H9 (cell line): ENCODE data around the gene NSFL1C. TPM values are rescaled to one million over a fixed set of nuclear protein-coding genes. Genes with fewer than 3 reads are reported as not detected.

ENCODE experiments used
- DNase-seq: peaks from one replicate; pipeline ENCODE4 v3.0.0-alpha.2; 2017
- H2AFZ ChIP-seq: one replicate; pipeline ENCODE4 v1.6.1; 2013; ENCODE audit warnings: mild to moderate bottlenecking, low read length, control low read depth, moderate library complexity
- H2AK5ac ChIP-seq: 2 replicates; pipeline ENCODE4 v1.6.1; 2013; ENCODE audit warnings: low read length, control low read depth, mixed read lengths; ENCODE audit not compliant: insufficient read length
- H2BK120ac ChIP-seq: one replicate; pipeline ENCODE4 v1.6.1; 2013; ENCODE audit warnings: low read depth, mild to moderate bottlenecking, low read length, control low read depth, inconsistent platforms; ENCODE audit not compliant: poor library complexity, severe bottlenecking
- H2BK12ac ChIP-seq: 2 replicates; pipeline ENCODE4 v1.6.1; 2013; ENCODE audit warnings: low read length, control low read depth, mixed read lengths, low read depth; ENCODE audit not compliant: insufficient read length
- H2BK15ac ChIP-seq: 2 replicates; pipeline ENCODE4 v1.6.1; 2013; ENCODE audit warnings: low read depth, low read length, control low read depth
- H2BK20ac ChIP-seq: one replicate; pipeline ENCODE4 v1.6.1; 2013; ENCODE audit warnings: low read depth, mild to moderate bottlenecking, low read length, control low read depth, inconsistent platforms; ENCODE audit not compliant: poor library complexity, severe bottlenecking
- H2BK5ac ChIP-seq: 2 replicates; pipeline ENCODE4 v1.6.1; 2013; ENCODE audit warnings: low read length, control low read depth, mixed read lengths; ENCODE audit not compliant: insufficient read length
- H3K14ac ChIP-seq: 2 replicates; pipeline ENCODE4 v1.6.1; 2013; ENCODE audit warnings: low read length, control low read depth; ENCODE audit not compliant: insufficient read depth
- H3K18ac ChIP-seq: 2 replicates; pipeline ENCODE4 v1.6.1; 2013; ENCODE audit warnings: low read depth, mild to moderate bottlenecking, mixed read lengths, low read length, control low read depth; ENCODE audit not compliant: insufficient read length
- H3K23ac ChIP-seq: 2 replicates; pipeline ENCODE4 v1.6.1; 2013; ENCODE audit warnings: low read length, control low read depth, mixed read lengths, low read depth; ENCODE audit not compliant: insufficient read length
- H3K23me2 ChIP-seq: 2 replicates; pipeline ENCODE4 v1.6.1; 2013; ENCODE audit warnings: low read depth, mild to moderate bottlenecking, mixed read lengths, low read length, control low read depth; ENCODE audit not compliant: insufficient read length, poor library complexity, severe bottlenecking
- H3K27ac ChIP-seq: 2 replicates; pipeline ENCODE4 v1.5.1; 2013; ENCODE audit warnings: low read length, control low read depth, mixed read lengths, low read depth; ENCODE audit not compliant: insufficient read length
- H3K27me3 ChIP-seq: 2 replicates; pipeline ENCODE4 v1.6.1; 2013; ENCODE audit warnings: low read length, control low read depth, inconsistent platforms; ENCODE audit not compliant: insufficient read depth
- H3K4ac ChIP-seq: 2 replicates; pipeline ENCODE4 v1.6.1; 2013; ENCODE audit warnings: low read depth, mild to moderate bottlenecking, control low read depth, inconsistent platforms, low read length, moderate library complexity
- H3K4me1 ChIP-seq: 2 replicates; pipeline ENCODE4 v1.6.1; 2013; ENCODE audit warnings: low read length, control low read depth, inconsistent platforms; ENCODE audit not compliant: insufficient read depth
- H3K4me2 ChIP-seq: 2 replicates; pipeline ENCODE4 v1.6.1; 2013; ENCODE audit warnings: low read length, control low read depth, mixed read lengths; ENCODE audit not compliant: insufficient read length, insufficient read depth
- H3K56ac ChIP-seq: 2 replicates; pipeline ENCODE4 v1.6.1; 2013; ENCODE audit warnings: low read depth, mild to moderate bottlenecking, mixed read lengths, low read length, control low read depth; ENCODE audit not compliant: insufficient read length
- H3K79me1 ChIP-seq: 2 replicates; pipeline ENCODE4 v1.6.1; 2013; ENCODE audit warnings: low read depth, mild to moderate bottlenecking, moderate library complexity, low read length, control low read depth, inconsistent platforms; ENCODE audit not compliant: insufficient read depth, poor library complexity, severe bottlenecking
- H3K79me2 ChIP-seq: 2 replicates; pipeline ENCODE4 v1.6.1; 2013; ENCODE audit warnings: low read length, control low read depth, inconsistent platforms; ENCODE audit not compliant: insufficient read depth
- H3K9ac ChIP-seq: 2 replicates; pipeline ENCODE4 v1.6.1; 2013; ENCODE audit warnings: low read length, control low read depth, mixed read lengths; ENCODE audit not compliant: insufficient read length; ENCODE audit errors: extremely low read depth
- H3K9me3 ChIP-seq: one replicate; pipeline ENCODE4 v1.6.1; 2013; ENCODE audit warnings: low read depth, low read length, inconsistent platforms; ENCODE audit not compliant: control insufficient read depth
- H3T11ph ChIP-seq: one replicate; pipeline ENCODE4 v1.6.1; 2013; ENCODE audit warnings: mild to moderate bottlenecking, low read length, control low read depth, inconsistent platforms
- H4K20me1 ChIP-seq: one replicate; pipeline ENCODE4 v1.6.1; 2013; ENCODE audit not compliant: control insufficient read depth, insufficient read length, insufficient read depth
- H4K5ac ChIP-seq: 2 replicates; pipeline ENCODE4 v1.6.1; 2013; ENCODE audit warnings: low read depth, mild to moderate bottlenecking, mixed read lengths, low read length, control low read depth; ENCODE audit not compliant: insufficient read length
- H4K8ac ChIP-seq: replicated peaks from 2 replicates; pipeline ENCODE4 v1.6.1; 2013; ENCODE audit warnings: low read length, control low read depth, mixed read lengths, low read depth; ENCODE audit not compliant: insufficient read length
- H4K91ac ChIP-seq: 2 replicates; pipeline ENCODE4 v1.6.1; 2013; ENCODE audit warnings: low read depth, mild to moderate bottlenecking, moderate library complexity, mixed read lengths, low read length, control low read depth; ENCODE audit not compliant: insufficient read length
- H3K27ac Mint-ChIP-seq, 3 experiments: 2 replicates in 2 of 3; 3 replicates in 1 of 3; pipeline ENCODE4 v1.8.0; 2020 to 2021; ENCODE audit warnings: mixed read lengths in 3 of 3, mild to moderate bottlenecking in 1 of 3, moderate library complexity in 1 of 3
- H3K27me3 Mint-ChIP-seq: 2 replicates; pipeline ENCODE4 v1.8.0; 2021; ENCODE audit warnings: low read depth, mild to moderate bottlenecking, moderate library complexity, mixed read lengths
- H3K36me3 Mint-ChIP-seq, 3 experiments: 2 replicates in 2 of 3; 3 replicates in 1 of 3; pipeline ENCODE4 v1.8.0; 2020 to 2021; ENCODE audit warnings: low read depth in 3 of 3, mixed read lengths in 3 of 3; ENCODE audit not compliant: insufficient read depth in 1 of 3
- H3K4me1 Mint-ChIP-seq, 2 experiments: 2 replicates each; pipeline ENCODE4 v1.8.0; 2020; ENCODE audit warnings: mixed read lengths in 2 of 2
- H3K4me3 Mint-ChIP-seq, 2 experiments: 2 replicates in 1 of 2; 3 replicates in 1 of 2; pipeline ENCODE4 v1.8.0; 2020 to 2021; ENCODE audit warnings: mild to moderate bottlenecking in 2 of 2, mixed read lengths in 2 of 2, moderate library complexity in 1 of 2
- H3K9me3 Mint-ChIP-seq, 2 experiments: 2 replicates in 1 of 2; 3 replicates in 1 of 2; pipeline ENCODE4 v1.8.0; 2020; ENCODE audit warnings: mild to moderate bottlenecking in 2 of 2, mixed read lengths in 2 of 2, moderate library complexity in 1 of 2
- CTCF ChIP-seq: fragments of 200-600 bp; sonication (generic); conservative IDR thresholded peaks from 3 replicates; pipeline ENCODE4 v1.8.0; 2021; ENCODE audit warnings: antibody characterized with exemption, mild to moderate bottlenecking
- WGBS: extraction: QIAGEN DNeasy Blood & Tissue Kit; methylation state at CpG from one replicate; pipeline ENCODE4 v1.1.7; 2013; ENCODE audit warnings: missing lambda C conversion rate, low lambda C conversion rate, mixed read lengths; ENCODE audit not compliant: insufficient read length; ENCODE audit errors: extremely low coverage; 5-methylcytosine and 5-hydroxymethylcytosine counted together
- total RNA-seq: library from RNA; stranded (reverse); gene quantifications from 2 replicates; pipeline ENCODE4 v1.2.1, GENCODE V29; 2021

The NSFL1C gene
- total RNA-seq, 1 experiment from 2014 or later = 81.8 TPM

GRCh38 chr20:1471242-1471641 is 4.6 kb upstream of the NSFL1C start:
- H4K91ac ChIP-seq = no peak overlapping the region
- no peak overlapping the region for H2BK120ac ChIP-seq
- no peak overlapping the region for H2BK15ac ChIP-seq
- H3T11ph ChIP-seq = no peak overlapping the region
- H3K4me1 ChIP-seq = no peaks in the 10 kb centered on the region
- no peaks in the 10 kb centered on the region for H3K79me1 ChIP-seq
- no peak overlapping the region for H3K9ac ChIP-seq
- no peak overlapping the region for H2BK12ac ChIP-seq
- H3K9me3 ChIP-seq = no peaks in the 10 kb centered on the region
- H2AK5ac ChIP-seq = no peak overlapping the region
- H2BK5ac ChIP-seq = no peak overlapping the region
- no peaks in the 10 kb centered on the region for H3K79me2 ChIP-seq
- no peak overlapping the region for H3K4me2 ChIP-seq
- no peaks in the 10 kb centered on the region for H4K20me1 ChIP-seq
- Mint-ChIP-seq H3K9me3 (no peaks in the 10 kb centered on the region), H3K4me3 (no peak overlapping the region), H3K36me3 (no peaks in the 10 kb centered on the region), H3K27ac (no peak overlapping the region; a peak in 1 of 7 replicates), H3K4me1 (peaks cover 27 to 28% of the 10 kb centered on the region in 2 experiments), H3K27me3 (peaks cover 5% of the 10 kb centered on the region)
- no peak for DNase-seq
- no peak overlapping the region for H3K23ac ChIP-seq
- no peak overlapping the region for H3K14ac ChIP-seq
- no peak overlapping the region for H4K8ac ChIP-seq
- H2AFZ ChIP-seq = no peak overlapping the region
- H3K27me3 ChIP-seq = no peaks in the 10 kb centered on the region
- no peak for TF ChIP-seq CTCF
- H3K27ac ChIP-seq = no peak overlapping the region
- no peak overlapping the region for H3K56ac ChIP-seq
- H3K23me2 ChIP-seq = no peaks in the 10 kb centered on the region
- no CpG with 5 or more reads among the region's 2 CpGs for WGBS
- H3K4ac ChIP-seq = no peak overlapping the region
- no peak overlapping the region for H4K5ac ChIP-seq
- H2BK20ac ChIP-seq = no peak overlapping the region
- H3K18ac ChIP-seq = no peak overlapping the region
